Articular chondrocyte of knee joint (primary cell): Measurements from ENCODE around the gene GGA1. TPM values are rescaled to one million over a fixed set of nuclear protein-coding genes. Genes with fewer than 3 reads are reported as not detected.

Experiments used
- small RNA-seq: library from RNA; depleted of rRNA; stranded (forward); fragments of <200 nt; gene quantifications from one replicate; pipeline ENCODE3, GENCODE V24; 2012
- total RNA-seq: library from RNA; depleted of rRNA; stranded (reverse); fragments of >200 nt; gene quantifications from 2 replicates; pipeline ENCODE4 v1.2.3, GENCODE V29; 2012

Gene GGA1
- total RNA-seq: 26.6 and 31.5 TPM in 2 replicates

GRCh38 chr22:37608477-37609239 lies at the start of gene GGA1:
TSS of gene GGA1 (plus strand) at chr22:37608834. CDS start at chr22:37608861, 27 bp downstream.

GRCh38 chr22:37559901-37560607 lies 48.6 kb upstream of the GGA1 start, which contains the start of gene CDC42EP1:
TSS of gene CDC42EP1 (plus strand) at chr22:37560480. CDS start at chr22:37566350, 5,870 bp downstream.

GRCh38 chr22:37639070-37639760 lies 30.6 kb downstream of the GGA1 start, which contains the start of gene SH3BP1:
TSS of gene SH3BP1 (plus strand) at chr22:37639669. CDS start at chr22:37639788, 119 bp downstream.

GRCh38 chr22:37658133-37659065 lies 49.8 kb downstream of the GGA1 start, which contains the start of gene PDXP:
TSS of gene PDXP (plus strand) at chr22:37658723. CDS start at chr22:37658783, 60 bp downstream.

GRCh38 chr22:37674951-37675929 lies 66.6 kb downstream of the GGA1 start, which contains the start of gene LGALS1:
TSS of gene LGALS1 (plus strand) at chr22:37675636. CDS start at chr22:37675703, 67 bp downstream.

Small RNAs within 50 kb of the gene (small RNA-seq; reads per million reads assigned to genes)
- gene RF00017: not detected
- not detected for gene RN7SL385P

Other genes with a start within 250 kb of the GGA1 start
- gene ELFN2, start 181.4 kb upstream of the GGA1 start, total RNA-seq: 0.11 and 0.13 TPM in 2 replicates
- gene MFNG, start 122.5 kb upstream of the GGA1 start, total RNA-seq: 0.39 and 0.86 TPM in 2 replicates
- gene CARD10, start 89.4 kb upstream of the GGA1 start, total RNA-seq: 13.1 and 16.5 TPM in 2 replicates
- 25.0 and 30.8 TPM in 2 replicates for gene CDC42EP1, start 48.4 kb upstream of the GGA1 start, total RNA-seq
- gene LGALS2, start 28.7 kb upstream of the GGA1 start, total RNA-seq: not detected in 2 replicates
- 1.1 and 1.6 TPM in 2 replicates for gene SH3BP1, start 30.8 kb downstream of the GGA1 start, total RNA-seq
- gene PDXP, start 49.9 kb downstream of the GGA1 start, total RNA-seq: 3.5 and 3.8 TPM in 2 replicates
- gene LGALS1, start 66.8 kb downstream of the GGA1 start, total RNA-seq: 3,419 and 3,883 TPM in 2 replicates
- 12.0 and 15.5 TPM in 2 replicates for gene NOL12, start 77.5 kb downstream of the GGA1 start, total RNA-seq
- 77.6 and 83.2 TPM in 2 replicates for gene TRIOBP, start 88.2 kb downstream of the GGA1 start, total RNA-seq
- 18.9 and 23.9 TPM in 2 replicates for gene GCAT, start 199.1 kb downstream of the GGA1 start, total RNA-seq
- gene GALR3, start 214.5 kb downstream of the GGA1 start, total RNA-seq: not detected in 2 replicates
- 19.9 and 23.3 TPM in 2 replicates for gene ANKRD54, start 235.5 kb downstream of the GGA1 start, total RNA-seq
- gene EIF3L, start 240.6 kb downstream of the GGA1 start, total RNA-seq: 291 and 393 TPM in 2 replicates